GM20000 (cell line): ENCODE measurements around the gene TIMM44.

ENCODE experiments used
- DNase-seq: peaks from one replicate; pipeline ENCODE4 v3.0.0; 2012; ENCODE audit warnings: low spot score
- CTCF ChIP-seq: IDR thresholded peaks from 2 replicates; pipeline ENCODE4 v1.5.1; 2012; ENCODE audit warnings: mild to moderate bottlenecking, control low read depth; ENCODE audit errors: extremely low read depth, missing control alignments

The TIMM44 gene

GRCh38 chr19:7943444-7944176, at the start of gene TIMM44:
Gene TIMM44, minus strand, starts transcription at chr19:7943666. Its CDS starts 15 bp downstream, at chr19:7943651.
- TF ChIP-seq CTCF, result no peak
- peak; percentile 97 for DNase-seq

- DNase-seq, result no peak
- no peak for TF ChIP-seq CTCF
Measured at GRCh38 chr19:7992575-7992974, 49.1 kb upstream of the TIMM44 start.

- no peak for TF ChIP-seq CTCF
- DNase-seq, result no peak
Measured at GRCh38 chr19:7989071-7989575, 45.7 kb upstream of the TIMM44 start.

- no peak for DNase-seq
Measured at GRCh38 chr19:7988307-7988706, 44.8 kb upstream of the TIMM44 start.

GRCh38 chr19:7987114-7987768, 43.8 kb upstream of the TIMM44 start:
- DNase-seq, result no peak
- TF ChIP-seq CTCF, result no peak

More at GRCh38 chr19:7988307-7988706, 44.8 kb upstream of the TIMM44 start:
- no peak for TF ChIP-seq CTCF

GRCh38 chr19:7986321-7987113, 43.1 kb upstream of the TIMM44 start:
- DNase-seq, result no peak
- TF ChIP-seq CTCF, result no peak
